Stomach (tissue), 9 donors: ENCODE results near the gene CETP. TPM values are rescaled to one million over a fixed set of nuclear protein-coding genes. Genes with fewer than 3 reads are reported as not detected.

Experiments
- DNase-seq, 2 donors: peaks; one replicate each; pipeline versions ENCODE4 v3.0.0 to v3.0.0-alpha.2; 2013 to 2019
- H3K27ac ChIP-seq, 5 donors: fragments of 200-600 bp in 4 of 5; sonication (generic) in 4 of 5; one replicate each; pipeline ENCODE4 v1.5.1; 2013 to 2019; ENCODE audit warnings: mild to moderate bottlenecking in 1 of 5, moderate library complexity in 1 of 5
- H3K27me3 ChIP-seq, 3 donors: fragments of 200-600 bp; sonication (generic); one replicate each; pipeline ENCODE4 v1.5.1; 2017 to 2019; ENCODE audit warnings: mixed run types in 1 of 3
- H3K36me3 ChIP-seq, 4 donors: fragments of 200-600 bp; sonication (generic); 1 replicate in 3 of 4; 2 replicates in 1 of 4; pipeline ENCODE4 v1.5.1; 2016 to 2019
- H3K4me1 ChIP-seq, 4 donors: fragments of 200-600 bp; sonication (generic); one replicate each; pipeline ENCODE4 v1.5.1; 2016 to 2019
- H3K4me3 ChIP-seq, 4 donors: fragments of 200-600 bp; sonication (generic) in 3 of 4; one replicate each; pipeline ENCODE4 v1.5.1; 2016 to 2019; ENCODE audit warnings: mild to moderate bottlenecking in 1 of 4
- H3K9me3 ChIP-seq, 4 donors: fragments of 200-600 bp; sonication (generic); one replicate each; pipeline ENCODE4 v1.5.1; 2016 to 2019
- CTCF ChIP-seq, 7 experiments: fragments of 450-650 bp in 4 of 7; fragments of 200-600 bp in 3 of 7; sonication (generic) in 3 of 7; IDR thresholded peaks; one replicate each; pipeline ENCODE4 v1.5.1; 2016 to 2019; ENCODE audit warnings: antibody characterized with exemption in 7 of 7, control low read depth in 2 of 7, mild to moderate bottlenecking in 1 of 7
- EP300 ChIP-seq: sonication (generic); formaldehyde crosslinking; IDR thresholded peaks from one replicate; pipeline ENCODE4 v1.6.1; 2017; ENCODE audit warnings: antibody characterized with exemption
- POLR2A ChIP-seq, 4 donors: fragments of 450-650 bp; IDR thresholded peaks; one replicate each; pipeline ENCODE4 v1.6.1; 2016; ENCODE audit warnings: antibody characterized with exemption in 4 of 4, control low read depth in 2 of 4, mild to moderate bottlenecking in 1 of 4, moderate library complexity in 1 of 4
- POLR2AphosphoS5 ChIP-seq, 3 donors: sonication (generic); formaldehyde crosslinking; IDR thresholded peaks; one replicate each; pipeline ENCODE4 v1.6.1; 2016; ENCODE audit warnings: antibody characterized with exemption in 3 of 3
- WGBS, 5 donors: extraction: QIAGEN DNeasy Blood & Tissue Kit in 3 of 5; methylation state at CpG; one replicate each; pipeline versions ENCODE4 v1.1.5 to v1.1.7; 2013 to 2018; 5-methylcytosine and 5-hydroxymethylcytosine counted together
- intact Hi-C: fragments of 100-400 bp; cut with DNase I; formaldehyde crosslinking; loops from one replicate; pipeline ENCODE4 v1.15.1; 2023; ENCODE audit warnings: low total_unique reads
- polyA plus RNA-seq, 3 donors: library from polyadenylated mRNA; stranded (reverse); fragments of 200-250 nt; gene quantifications; one replicate each; pipeline ENCODE4 v1.2.3, GENCODE V29; 2013
- total RNA-seq, 5 donors: library from RNA; depleted of rRNA; stranded (reverse); fragments of >200 nt; gene quantifications; one replicate each; pipeline versions ENCODE4 v1.1.0 to v1.2.3, GENCODE V29; 2014 to 2016
- donor health status: healthy with polysubstance abuse.
- donor health status: Bipolar disorder and iron deficiency.
- donor health status: healthy.

The CETP gene
- total and polyA plus RNA-seq, 8 donors, result 0.18 to 2.9 (median 0.32) TPM; not detected in 4

GRCh38 chr16:57032346-57032745 is 70.6 kb downstream of the CETP start:
- intact Hi-C loops, result no loop called here

GRCh38 chr16:57032931-57033330 is 71.2 kb downstream of the CETP start:
- Histone ChIP-seq H3K9me3 (no peaks in the 10 kb centered on the region), H3K4me3 (no peak overlapping the region), H3K4me1 (peaks cover 0 to 9% (median 0%) of the 10 kb centered on the region in 4 donors), H3K27ac (no peak overlapping the region), H3K27me3 (no peaks in the 10 kb centered on the region), H3K36me3 (peaks cover 5 to 72% (median 56%) of the 10 kb centered on the region in 4 donors)
- DNase-seq, result no peak
- 93 to 95% (median 95%) methylated on average over 5 of the region's 5 CpGs for WGBS, 5 donors
- intact Hi-C loops, result no loop called here
- no peak for TF ChIP-seq EP300
- no peak for TF ChIP-seq POLR2A (IDR thresholded peaks at IDR 0.05)
- no peak for TF ChIP-seq CTCF (IDR thresholded peaks at IDR 0.05)
- TF ChIP-seq POLR2AphosphoS5 (IDR thresholded peaks at IDR 0.05), result no peak

More at GRCh38 chr16:57032346-57032745, 70.6 kb downstream of the CETP start:
- no peak for TF ChIP-seq EP300
- no peak for TF ChIP-seq POLR2AphosphoS5 (IDR thresholded peaks at IDR 0.05)
- TF ChIP-seq POLR2A (IDR thresholded peaks at IDR 0.05), result no peak
- TF ChIP-seq CTCF (IDR thresholded peaks at IDR 0.05), result no peak
- H3K4me3 ChIP-seq, result no peak overlapping the region
- H3K4me1 ChIP-seq, result peaks cover 0 to 3% (median 0%) of the 10 kb centered on the region in 4 donors
- H3K27ac ChIP-seq, result no peak overlapping the region
- H3K9me3 ChIP-seq, result no peaks in the 10 kb centered on the region
- no peaks in the 10 kb centered on the region for H3K27me3 ChIP-seq
- DNase-seq, result no peak
- peaks cover 5 to 75% (median 56%) of the 10 kb centered on the region in 4 donors for H3K36me3 ChIP-seq

Other genes with a start within 250 kb of the CETP start
- gene NUP93, start 231.8 kb upstream of the CETP start, total RNA-seq, result 100 to 1,000 TPM in 1 of 5 donors, 10 to 100 TPM in 4; 43.2 to 184 (median 87.5) TPM
- 10 to 100 TPM; 26.7 to 46.6 (median 27.4) TPM for gene NUP93, start 231.8 kb upstream of the CETP start, polyA plus RNA-seq
- not detected for gene SLC12A3, start 96.7 kb upstream of the CETP start, total RNA-seq
- gene SLC12A3, start 96.7 kb upstream of the CETP start, polyA plus RNA-seq, result under 1 TPM in 2 of 3 donors, not detected in 1; 0.10 to 0.12 TPM
- 100 to 1,000 TPM in 3 of 5 donors, 10 to 100 TPM in 1, 1 to 10 TPM in 1; 2.6 to 329 (median 190) TPM for gene HERPUD1, start 29.8 kb upstream of the CETP start, total RNA-seq
- gene HERPUD1, start 29.8 kb upstream of the CETP start, polyA plus RNA-seq, result 10 to 100 TPM; 40.4 to 63.7 (median 57.9) TPM
- 100 to 1,000 TPM in 1 of 5 donors, 10 to 100 TPM in 4; 12.5 to 265 (median 40.2) TPM for gene NLRC5, start 27.6 kb downstream of the CETP start, total RNA-seq
- 10 to 100 TPM; 11.7 to 24.5 (median 14.2) TPM for gene NLRC5, start 27.6 kb downstream of the CETP start, polyA plus RNA-seq
- gene CPNE2, start 130.6 kb downstream of the CETP start, total RNA-seq, result 10 to 100 TPM in 4 of 5 donors, 1 to 10 TPM in 1; 8.7 to 55.4 (median 27.4) TPM
- 10 to 100 TPM; 10.7 to 31.8 (median 24.8) TPM for gene CPNE2, start 130.6 kb downstream of the CETP start, polyA plus RNA-seq
- gene PSME3IP1, start 224.1 kb downstream of the CETP start, total RNA-seq, result 100 to 1,000 TPM in 1 of 5 donors, 10 to 100 TPM in 4; 52.7 to 104 (median 91.0) TPM
- 10 to 100 TPM; 37.4 to 64.3 (median 51.5) TPM for gene PSME3IP1, start 224.1 kb downstream of the CETP start, polyA plus RNA-seq
- gene RSPRY1, start 224.4 kb downstream of the CETP start, total RNA-seq, result 100 to 1,000 TPM in 1 of 5 donors, 10 to 100 TPM in 3, 1 to 10 TPM in 1; 5.5 to 110 (median 46.2) TPM
- 10 to 100 TPM in 1 of 3 donors, 1 to 10 TPM in 2; 8.6 to 13.7 (median 8.8) TPM for gene RSPRY1, start 224.4 kb downstream of the CETP start, polyA plus RNA-seq